B cell (primary cell): ENCODE results near the gene BMPR1A. TPM values are rescaled to one million over a fixed set of nuclear protein-coding genes. Genes with fewer than 3 reads are reported as not detected.
"Not testable (repeated sequence)": the region's sequence is repeated elsewhere in the genome, so short reads cannot be mapped to it uniquely, and the experiment has no call there.

Experiments
- ATAC-seq: fragments of 200-7000 bp; cut with Tn5 transposase; one replicate; pipeline ENCODE4 v1.10.0; 2021; ENCODE audit warnings: low read depth, mild to moderate bottlenecking, moderate number of reproducible peaks, moderate library complexity
- CTCF ChIA-PET: fragments of 350-600 bp; sonication (Branson Sonifier 250); formaldehyde crosslinking; loops from one replicate; lab custom pipeline; 2021; ENCODE audit warnings: antibody characterized with exemption, inconsistent platforms; lab: Charles Lee
- POLR2A ChIA-PET: fragments of 350-600 bp; sonication (Branson Sonifier 250); formaldehyde crosslinking; loops from one replicate; lab custom pipeline; 2021; ENCODE audit warnings: antibody characterized with exemption; lab: Charles Lee
- DNase-seq: peaks from one replicate; pipeline ENCODE4 v3.0.0; 2013
- H2AFZ ChIP-seq: 2 replicates; pipeline ENCODE4 v1.6.1; 2012; ENCODE audit warnings: mild to moderate bottlenecking, low read depth, low read length; ENCODE audit not compliant: insufficient read depth, poor library complexity, severe bottlenecking
- H3K27ac ChIP-seq, 2 donors: 1 replicate in 1 of 2; 2 replicates in 1 of 2; pipeline ENCODE4 v1.5.1; 2012 to 2013; ENCODE audit warnings: low read length in 2 of 2, mild to moderate bottlenecking in 2 of 2, moderate library complexity in 1 of 2
- H3K27me3 ChIP-seq, 4 experiments: fragments of 200-600 bp in 1 of 4; sonication (generic) in 1 of 4; replicated peaks in 1 of 4; 1 replicate in 2 of 4; 2 replicates in 2 of 4; pipeline versions ENCODE4 v1.6.1 to v1.7.0; 2013 to 2016; ENCODE audit warnings: low read length in 3 of 4, mild to moderate bottlenecking in 2 of 4, mixed read lengths in 1 of 4, moderate library complexity in 1 of 4; ENCODE audit not compliant: insufficient read depth in 4 of 4, control insufficient read depth in 3 of 4; ENCODE audit errors: control extremely low read depth in 1 of 4
- H3K36me3 ChIP-seq, 2 experiments: replicated peaks in 1 of 2; 1 replicate in 1 of 2; 2 replicates in 1 of 2; pipeline versions ENCODE4 v1.6.1 to v1.7.1; 2013; ENCODE audit warnings: low read length in 1 of 2; ENCODE audit not compliant: insufficient read depth in 2 of 2, control insufficient read depth in 1 of 2; ENCODE audit errors: control extremely low read depth in 1 of 2, extremely low read depth in 1 of 2
- H3K4me1 ChIP-seq, 2 donors: fragments of 200-600 bp in 1 of 2; sonication (generic) in 1 of 2; 1 replicate in 1 of 2; 2 replicates in 1 of 2; pipeline versions ENCODE4 v1.5.1 to v1.6.1; 2013 to 2017; ENCODE audit warnings: low read length in 2 of 2; ENCODE audit not compliant: control insufficient read depth in 2 of 2, insufficient read depth in 2 of 2
- H3K4me2 ChIP-seq: replicated peaks from 2 replicates; pipeline ENCODE3; 2012; ENCODE audit warnings: mild to moderate bottlenecking, low read depth, low read length; ENCODE audit not compliant: poor library complexity, severe bottlenecking
- H3K4me3 ChIP-seq, 5 experiments: fragments of 200-600 bp in 1 of 5; sonication (generic) in 1 of 5; 1 replicate in 3 of 5; 2 replicates in 2 of 5; pipeline versions ENCODE4 v1.5.1 to v1.7.0; 2011 to 2016; ENCODE audit warnings: low read length in 4 of 5, mild to moderate bottlenecking in 4 of 5, low read depth in 2 of 5, control low read depth in 1 of 5, moderate library complexity in 1 of 5; ENCODE audit not compliant: insufficient read depth in 1 of 5; ENCODE audit errors: control extremely low read depth in 1 of 5, extremely low read depth in 1 of 5
- H3K79me2 ChIP-seq: fragments of 200-600 bp; sonication (generic); one replicate; pipeline ENCODE4 v1.6.0; 2016; ENCODE audit warnings: low read length; ENCODE audit not compliant: control insufficient read depth, insufficient read depth
- H3K9ac ChIP-seq: fragments of 200-600 bp; sonication (generic); 2 replicates; pipeline ENCODE4 v1.6.1; 2017; ENCODE audit warnings: mild to moderate bottlenecking, low read length, moderate library complexity
- H3K9me3 ChIP-seq, 3 donors: one replicate each; pipeline versions ENCODE4 v1.6.1 to v1.7.1; 2013; ENCODE audit warnings: low read length in 2 of 3; ENCODE audit not compliant: control insufficient read depth in 2 of 3, insufficient read depth in 1 of 3; ENCODE audit errors: control extremely low read depth in 1 of 3
- H4K20me1 ChIP-seq: 2 replicates; pipeline ENCODE4 v1.6.0; 2012; ENCODE audit warnings: mild to moderate bottlenecking, low read length; ENCODE audit not compliant: insufficient read depth, control insufficient read depth, poor library complexity, severe bottlenecking
- H3K27ac Mint-ChIP-seq: one replicate; pipeline ENCODE4 v1.8.0; 2021; ENCODE audit warnings: mixed read lengths
- H3K27me3 Mint-ChIP-seq: one replicate; pipeline ENCODE4 v1.8.0; 2021; ENCODE audit warnings: mixed read lengths
- H3K4me1 Mint-ChIP-seq: one replicate; pipeline ENCODE4 v1.8.0; 2021; ENCODE audit warnings: mixed read lengths
- H3K4me3 Mint-ChIP-seq: one replicate; pipeline ENCODE4 v1.8.0; 2021; ENCODE audit warnings: mixed read lengths
- H3K9me3 Mint-ChIP-seq: one replicate; pipeline ENCODE4 v1.8.0; 2022; ENCODE audit warnings: mixed read lengths; ENCODE audit not compliant: insufficient read depth
- EZH2 ChIP-seq: IDR thresholded peaks from 2 replicates; pipeline ENCODE4 v1.6.1; 2012; ENCODE audit warnings: borderline replicate concordance, low read depth, mild to moderate bottlenecking, moderate library complexity, low read length; ENCODE audit not compliant: insufficient read depth, poor library complexity, severe bottlenecking
- WGBS: methylation state at CpG from one replicate; pipeline ENCODE4 v1.1.5; 2013; ENCODE audit warnings: missing lambda C conversion rate; ENCODE audit not compliant: insufficient coverage; 5-methylcytosine and 5-hydroxymethylcytosine counted together
- intact Hi-C: fragments of 100-400 bp; cut with micrococcal nuclease; formaldehyde crosslinking; loops from one replicate; pipeline ENCODE4 v1.10.0; 2022
- polyA plus RNA-seq: library from polyadenylated mRNA; depleted of rRNA; stranded (reverse); fragments of >200 nt; gene quantifications from 2 replicates; pipeline ENCODE4 v1.2.3, GENCODE V29; 2012
- total RNA-seq, 2 donors: library from RNA; stranded (reverse); fragments of 120-200 nt in 1 of 2; gene quantifications; 1 replicate in 1 of 2; 2 replicates in 1 of 2; pipeline versions ENCODE4 v1.2.3 to v1.2.4, GENCODE V29; 2013 to 2022
- TF ChIP-seq, protein P1 (sequence below): fragments of 200-600 bp; IDR thresholded peaks from one replicate; pipeline ENCODE4 v1.8.0; 2022; ENCODE audit warnings: antibody characterized with exemption, mild to moderate bottlenecking

BMPR1A gene
- total and polyA plus RNA-seq, 2 donors (not counting 1 experiment from before 2014, with no cell fraction given), result 1.9 to 15.1 TPM

DNA sequence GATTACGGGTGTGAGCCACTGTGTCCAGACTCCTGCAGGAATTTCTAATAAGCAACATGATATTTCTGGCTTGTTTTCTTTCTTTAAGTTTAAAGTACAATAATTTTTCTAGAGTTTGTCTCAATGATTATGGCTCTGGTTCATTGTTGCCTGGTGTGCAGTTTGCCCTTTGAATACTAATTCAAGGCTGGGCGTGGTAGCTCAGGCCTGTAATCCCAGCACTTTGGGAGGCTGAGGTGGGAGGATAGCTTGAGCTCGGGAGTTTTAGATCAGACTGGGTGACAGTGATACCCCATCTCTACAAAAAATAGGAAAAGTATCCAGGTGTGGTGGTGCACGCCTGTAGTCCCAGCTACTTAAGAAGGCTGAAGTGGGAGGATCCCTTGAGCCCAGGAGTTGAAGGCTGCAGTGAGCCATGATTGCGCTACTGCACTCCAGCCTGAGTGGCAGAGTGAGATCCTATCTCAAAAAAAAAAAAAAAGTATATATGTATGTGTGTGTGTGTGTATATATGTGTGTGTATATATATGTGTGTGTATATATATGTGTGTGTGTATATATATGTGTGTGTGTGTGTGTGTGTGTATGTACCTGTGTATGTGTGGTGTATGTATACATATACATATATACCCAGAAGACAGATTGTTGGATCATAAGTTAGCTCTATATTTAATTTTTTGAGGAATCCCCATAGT, 220.1 kb downstream of the BMPR1A start:
- H3K36me3 ChIP-seq, result no peaks in the 10 kb centered on the region
- H4K20me1 ChIP-seq, result no peaks in the 10 kb centered on the region
- H3K4me1 ChIP-seq, result peaks cover 5 to 7% of the 10 kb centered on the region in 2 donors
- POLR2A ChIA-PET, result no interaction called here
- H3K4me3 ChIP-seq, result no peak overlapping the region
- no peak overlapping the region for H3K27ac ChIP-seq
- ATAC-seq, result no peak
- no peak for DNase-seq
- Mint-ChIP-seq H3K4me3 (no peak overlapping the region), H3K4me1 (peaks cover 7% of the 10 kb centered on the region), H3K27me3 (peaks cover 6% of the 10 kb centered on the region), H3K27ac (no peak overlapping the region), H3K9me3 (no peaks in the 10 kb centered on the region)
- intact Hi-C loops, result no loop called here
- peaks cover 0 to 7% (median 0%) of the 10 kb centered on the region in 3 donors for H3K9me3 ChIP-seq
- no peaks in the 10 kb centered on the region for H3K79me2 ChIP-seq
- WGBS, result 100% methylated on average over 1 of the region's 5 CpGs
- no peak overlapping the region for H2AFZ ChIP-seq
- CTCF ChIA-PET, result no interaction called here
- peaks cover 0 to 5% (median 0%) of the 10 kb centered on the region in 4 experiments for H3K27me3 ChIP-seq
- TF ChIP-seq EZH2, result no peak
- TF ChIP-seq, protein P1, sequence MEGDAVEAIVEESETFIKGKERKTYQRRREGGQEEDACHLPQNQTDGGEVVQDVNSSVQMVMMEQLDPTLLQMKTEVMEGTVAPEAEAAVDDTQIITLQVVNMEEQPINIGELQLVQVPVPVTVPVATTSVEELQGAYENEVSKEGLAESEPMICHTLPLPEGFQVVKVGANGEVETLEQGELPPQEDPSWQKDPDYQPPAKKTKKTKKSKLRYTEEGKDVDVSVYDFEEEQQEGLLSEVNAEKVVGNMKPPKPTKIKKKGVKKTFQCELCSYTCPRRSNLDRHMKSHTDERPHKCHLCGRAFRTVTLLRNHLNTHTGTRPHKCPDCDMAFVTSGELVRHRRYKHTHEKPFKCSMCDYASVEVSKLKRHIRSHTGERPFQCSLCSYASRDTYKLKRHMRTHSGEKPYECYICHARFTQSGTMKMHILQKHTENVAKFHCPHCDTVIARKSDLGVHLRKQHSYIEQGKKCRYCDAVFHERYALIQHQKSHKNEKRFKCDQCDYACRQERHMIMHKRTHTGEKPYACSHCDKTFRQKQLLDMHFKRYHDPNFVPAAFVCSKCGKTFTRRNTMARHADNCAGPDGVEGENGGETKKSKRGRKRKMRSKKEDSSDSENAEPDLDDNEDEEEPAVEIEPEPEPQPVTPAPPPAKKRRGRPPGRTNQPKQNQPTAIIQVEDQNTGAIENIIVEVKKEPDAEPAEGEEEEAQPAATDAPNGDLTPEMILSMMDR, result no peak
- no peak overlapping the region for H3K4me2 ChIP-seq
- H3K9ac ChIP-seq, result no peak overlapping the region

DNA sequence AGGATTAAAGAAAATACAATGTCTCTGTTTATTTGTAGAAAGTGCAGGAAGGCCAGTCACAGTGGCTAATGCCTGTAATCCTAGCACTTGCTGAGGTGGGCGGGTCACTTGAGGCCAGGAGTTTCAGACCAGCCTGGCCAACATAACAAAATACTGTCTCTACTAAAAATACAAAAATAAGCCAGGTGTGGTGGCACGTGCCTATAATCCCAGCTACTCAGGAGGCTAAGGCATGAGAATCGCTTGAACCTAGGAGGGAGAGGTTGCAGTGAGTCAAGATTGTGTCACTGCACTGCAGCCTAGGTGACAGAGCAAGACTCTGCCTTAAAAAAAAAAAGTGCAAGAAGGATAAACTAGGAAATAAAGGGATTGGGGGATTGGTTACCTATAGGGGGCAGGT, 222.0 kb downstream of the BMPR1A start:
- ATAC-seq, H3K4me3 ChIP-seq, H2AFZ ChIP-seq, H3K9me3 ChIP-seq, H3K27ac ChIP-seq, H3K27me3 Mint-ChIP-seq, H3K79me2 ChIP-seq, H3K27me3 ChIP-seq, H4K20me1 ChIP-seq, H3K27ac Mint-ChIP-seq, H3K9me3 Mint-ChIP-seq, H3K4me1 Mint-ChIP-seq, CTCF ChIA-PET, POLR2A ChIA-PET, H3K4me3 Mint-ChIP-seq, H3K9ac ChIP-seq, H3K4me2 ChIP-seq, H3K4me1 ChIP-seq, DNase-seq, H3K36me3 ChIP-seq, intact Hi-C loops: not testable (repeated sequence)
- 100% methylated on average over 1 of the region's 3 CpGs for WGBS
